ENCODE measurements around the gene HYCC1. TPM values are rescaled to one million over a fixed set of nuclear protein-coding genes. Genes with fewer than 3 reads are reported as not detected.

The HYCC1 gene
- total RNA-seq, 1 donor from 2014 or later: 73.7 TPM

DNA sequence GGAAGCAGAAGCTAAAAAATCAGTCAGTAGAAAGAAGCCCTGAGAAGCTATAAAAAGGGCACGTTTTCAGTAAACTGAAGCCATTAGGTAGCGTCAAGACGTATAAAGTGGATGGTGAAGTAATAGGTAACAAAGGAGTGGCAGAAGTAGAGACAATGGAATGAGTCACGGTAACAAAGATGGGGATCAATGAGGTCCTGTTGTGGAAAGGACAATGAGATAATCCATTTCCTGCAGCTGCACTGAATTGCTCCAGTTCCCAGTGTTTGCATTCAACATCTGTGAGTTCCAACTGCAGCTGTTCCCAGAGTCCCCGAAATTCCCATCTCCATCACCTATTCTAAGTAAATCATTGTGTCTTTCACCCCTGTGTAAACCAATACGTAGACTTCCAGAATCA lies 4.8 kb upstream of the HYCC1 start:
- Mint-ChIP-seq H3K4me3 (no peak overlapping the region), H3K36me3 (ENCODE audit: low read depth) (no peaks in the 10 kb centered on the region), H3K27me3 (ENCODE audit: low read depth) (peaks cover 3% of the 10 kb centered on the region), H3K27ac (ENCODE audit: unreplicated experiment) (no peak overlapping the region), H3K9me3 (peaks cover 4% of the 10 kb centered on the region), H3K4me1 (peaks cover 28% of the 10 kb centered on the region)
- DNase-seq (ENCODE audit: low read depth, low spot score): no peak
- no peak for TF ChIP-seq CTCF (conservative IDR thresholded peaks at IDR 0.05)

- H3K36me3 Mint-ChIP-seq (ENCODE audit: low read depth): no peaks in the 10 kb centered on the region
- DNase-seq (ENCODE audit: low read depth, low spot score): no peak
- H3K27me3 Mint-ChIP-seq (ENCODE audit: low read depth): peaks cover 3% of the 10 kb centered on the region
- H3K4me3 Mint-ChIP-seq: no peak overlapping the region
- no peak for TF ChIP-seq CTCF (conservative IDR thresholded peaks at IDR 0.05)
- H3K27ac Mint-ChIP-seq (ENCODE audit: unreplicated experiment): no peak overlapping the region
- H3K4me1 Mint-ChIP-seq: peaks cover 24% of the 10 kb centered on the region
- peaks cover 1% of the 10 kb centered on the region for H3K9me3 Mint-ChIP-seq
Observed at GRCh38 chr7:23017309-23017708, 3.4 kb upstream of the HYCC1 start.

- H3K4me3 Mint-ChIP-seq: no peak overlapping the region
- TF ChIP-seq CTCF (conservative IDR thresholded peaks at IDR 0.05): no peak
- no peak overlapping the region for H3K27ac Mint-ChIP-seq (ENCODE audit: unreplicated experiment)
- H3K4me1 Mint-ChIP-seq: peaks cover 23% of the 10 kb centered on the region
- DNase-seq (ENCODE audit: low read depth, low spot score): no peak
- H3K36me3 Mint-ChIP-seq (ENCODE audit: low read depth): no peaks in the 10 kb centered on the region
- H3K27me3 Mint-ChIP-seq (ENCODE audit: low read depth): peaks cover 3% of the 10 kb centered on the region
- H3K9me3 Mint-ChIP-seq: no peaks in the 10 kb centered on the region
Observed at GRCh38 chr7:23016345-23017253, 2.7 kb upstream of the HYCC1 start.

GRCh38 chr7:23014681-23015080 lies 751 bp upstream of the HYCC1 start:
- no peak for TF ChIP-seq CTCF (conservative IDR thresholded peaks at IDR 0.05)
- Mint-ChIP-seq H3K4me1 (peaks cover 23% of the 10 kb centered on the region), H3K9me3 (no peaks in the 10 kb centered on the region), H3K4me3 (peak overlapping the region; percentile 99), H3K27me3 (ENCODE audit: low read depth) (peaks cover 3% of the 10 kb centered on the region), H3K36me3 (ENCODE audit: low read depth) (no peaks in the 10 kb centered on the region), H3K27ac (ENCODE audit: unreplicated experiment) (no peak overlapping the region)
- no peak for DNase-seq (ENCODE audit: low read depth, low spot score)

- Mint-ChIP-seq H3K4me1 (peaks cover 12% of the 10 kb centered on the region), H3K27ac (ENCODE audit: unreplicated experiment) (no peak overlapping the region), H3K4me3 (no peak overlapping the region), H3K9me3 (no peaks in the 10 kb centered on the region), H3K27me3 (ENCODE audit: low read depth) (peaks cover 3% of the 10 kb centered on the region), H3K36me3 (ENCODE audit: low read depth) (no peaks in the 10 kb centered on the region)
- peak; percentile 7 for TF ChIP-seq CTCF (conservative IDR thresholded peaks at IDR 0.05)
- peak; percentile 57 for DNase-seq (ENCODE audit: low read depth, low spot score)
Observed at GRCh38 chr7:23012908-23013714, 819 bp downstream of the HYCC1 start.
